Fibroblast of the aortic adventitia (primary cell): Measurements from ENCODE around the gene EFEMP1. TPM values are rescaled to one million over a fixed set of nuclear protein-coding genes. Genes with fewer than 3 reads are reported as not detected.

Experiments
- DNase-seq: peaks from one replicate; pipeline ENCODE4 v3.0.0-alpha.2; 2010; ENCODE audit warnings: low read depth
- H3K4me3 ChIP-seq: 2 replicates; pipeline ENCODE4 v1.5.1; 2011; ENCODE audit warnings: low read depth, mild to moderate bottlenecking, control low read depth, low read length, moderate library complexity
- CTCF ChIP-seq: IDR thresholded peaks from 2 replicates; pipeline ENCODE4 v1.5.1; 2011; ENCODE audit warnings: mild to moderate bottlenecking, low read length, control low read depth, inconsistent platforms; ENCODE audit not compliant: insufficient read depth
- total RNA-seq: library from RNA; depleted of rRNA; stranded (reverse); fragments of >200 nt; gene quantifications from 2 replicates; pipeline ENCODE4 v1.2.3, GENCODE V29; 2012; ENCODE audit warnings: low replicate concordance

Gene EFEMP1
- total RNA-seq, 1 donor, result 652 TPM

GRCh38 chr2:55951533-55951932, 28.0 kb upstream of the EFEMP1 start:
- TF ChIP-seq CTCF, result no peak
- H3K4me3 ChIP-seq, result no peak overlapping the region
- DNase-seq, result no peak

- no peak overlapping the region for H3K4me3 ChIP-seq
- no peak for DNase-seq
- TF ChIP-seq CTCF, result no peak
Observed at GRCh38 chr2:55949613-55950012, 26.0 kb upstream of the EFEMP1 start.

GRCh38 chr2:55949211-55949610, 25.6 kb upstream of the EFEMP1 start:
- no peak overlapping the region for H3K4me3 ChIP-seq
- DNase-seq, result no peak
- no peak for TF ChIP-seq CTCF

GRCh38 chr2:55948176-55948923, 24.8 kb upstream of the EFEMP1 start:
- no peak for TF ChIP-seq CTCF
- no peak overlapping the region for H3K4me3 ChIP-seq
- DNase-seq, result peak; percentile 72

- no peak overlapping the region for H3K4me3 ChIP-seq
- no peak for DNase-seq
- TF ChIP-seq CTCF, result no peak
Observed at GRCh38 chr2:55947752-55948151, 24.2 kb upstream of the EFEMP1 start.

GRCh38 chr2:55946793-55947192, 23.2 kb upstream of the EFEMP1 start:
- no peak overlapping the region for H3K4me3 ChIP-seq
- DNase-seq, result no peak
- no peak for TF ChIP-seq CTCF

GRCh38 chr2:55943466-55943865, 19.9 kb upstream of the EFEMP1 start:
- no peak for DNase-seq
- H3K4me3 ChIP-seq, result no peak overlapping the region
- TF ChIP-seq CTCF, result no peak
